ENCODE data around the gene SUN1. TPM values are rescaled to one million over a fixed set of nuclear protein-coding genes. Genes with fewer than 3 reads are reported as not detected.

The SUN1 gene
- total and polyA plus RNA-seq, 2 of the 8 experiments (the other 6 are each of a cell fraction or from before 2014, with no cell fraction given) = 108 to 158 TPM

DNA sequence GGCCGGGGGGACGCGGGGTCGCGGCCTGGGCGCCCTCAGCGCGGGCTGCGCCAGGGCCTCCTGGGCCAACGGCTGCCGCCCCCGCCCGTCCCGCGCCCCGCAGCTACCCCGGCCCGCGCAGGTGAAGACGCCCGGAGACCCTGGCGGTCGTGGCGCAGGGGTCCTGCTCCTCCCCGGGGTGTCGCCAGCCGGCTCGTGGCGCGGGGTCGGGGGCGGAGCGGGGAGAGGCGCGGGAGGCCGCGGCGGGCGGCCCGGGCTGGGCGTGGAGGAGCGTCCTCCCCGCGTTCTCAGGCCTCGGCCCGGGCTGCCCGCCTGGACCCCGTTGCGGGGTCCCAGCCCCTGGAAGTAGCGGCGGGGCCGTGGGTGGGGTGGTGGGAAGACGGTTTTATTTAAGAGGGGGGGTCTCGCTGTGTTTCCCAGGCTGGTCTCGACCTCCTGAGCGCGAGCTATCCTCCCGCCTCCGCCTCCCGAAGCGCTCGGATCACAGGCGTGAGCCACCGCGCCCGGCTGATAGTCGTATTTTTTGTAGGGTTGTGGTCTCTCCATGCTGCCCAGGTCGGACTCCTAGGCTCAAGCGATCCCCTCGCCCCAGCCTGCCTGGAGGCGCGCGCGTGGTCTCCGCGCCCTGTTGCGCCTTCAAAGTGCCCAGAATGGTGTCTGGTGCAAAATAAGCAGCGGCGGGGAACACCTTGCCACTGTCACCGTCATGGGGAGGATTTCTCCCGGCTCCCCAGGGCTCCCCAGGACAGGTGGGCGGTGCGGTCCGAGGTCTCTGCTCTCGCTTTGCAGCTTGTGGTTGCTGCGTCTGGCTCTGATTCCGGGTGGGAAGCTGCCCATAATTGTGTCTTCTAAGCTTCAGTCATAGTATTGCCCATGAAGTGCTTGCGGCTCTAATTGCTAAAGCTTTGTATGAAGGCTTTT is 15.3 kb upstream of the SUN1 start:
- H2BK12ac ChIP-seq (ENCODE audit: low read depth, low read length) = no peak overlapping the region
- H2BK15ac ChIP-seq (ENCODE audit: low read length) = no peak overlapping the region
- 0 out of 2 replicates have a peak overlapping the region, but pooled peaks have one; percentile 36 for H3K18ac ChIP-seq (ENCODE audit: extremely low read depth, low read length)
- H3K79me2 ChIP-seq (ENCODE audit: control insufficient read depth in 1 of 2, insufficient read depth in 2 of 2, low read length in 2 of 2) = peaks cover 36 to 52% of the 10 kb centered on the region in 2 experiments
- peak; percentile 20 for TF ChIP-seq ASH2L (IDR thresholded peaks at IDR 0.05; ENCODE audit: low read length)
- TF ChIP-seq SAP30 (IDR thresholded peaks at IDR 0.05; ENCODE audit: insufficient read depth, insufficient replicate concordance, low read length) = peak; percentile 59
- TF ChIP-seq EZH2 (IDR thresholded peaks at IDR 0.05; ENCODE audit: low read depth, low read length, severe bottlenecking) = no peak
- TF ChIP-seq, protein P1, sequence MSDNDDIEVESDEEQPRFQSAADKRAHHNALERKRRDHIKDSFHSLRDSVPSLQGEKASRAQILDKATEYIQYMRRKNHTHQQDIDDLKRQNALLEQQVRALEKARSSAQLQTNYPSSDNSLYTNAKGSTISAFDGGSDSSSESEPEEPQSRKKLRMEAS (IDR thresholded peaks at IDR 0.05) = 0 out of 2 replicates have a peak, but pooled peaks have one; percentile 14
- TF ChIP-seq TAF7 (optimal IDR thresholded peaks at IDR 0.05; ENCODE audit: borderline replicate concordance, low read depth, low read length) = peak; percentile 12
- no peak; the same call in 1 of the 2 replicates for TF ChIP-seq RBBP5 (IDR thresholded peaks at IDR 0.05; ENCODE audit: borderline replicate concordance, low read depth, low read length)
- H3K56ac ChIP-seq (replicated peaks; ENCODE audit: insufficient read length, low read depth, low read length) = peak overlapping the region; percentile 38
- H3K27ac ChIP-seq (ENCODE audit: low read depth, low read length) = peak overlapping the region; percentile 15; the same call in 1 of the 2 replicates
- no peaks in the 10 kb centered on the region for H3K9me3 ChIP-seq (ENCODE audit: insufficient read depth in 2 of 2, low read depth in 1 of 2, low read length in 1 of 2)
- H2AK5ac ChIP-seq (ENCODE audit: low read depth, low read length) = no peak overlapping the region
- peak in 1 of 2 experiments; percentile 66 for DNase-seq (ENCODE audit: low read depth in 1 of 2, low spot score in 2 of 2)
- no peaks in the 10 kb centered on the region; the same call in none of the 2 replicates for H3K79me1 ChIP-seq (ENCODE audit: low read depth, low read length)
- no peak overlapping the region for H2BK5ac ChIP-seq (ENCODE audit: low read depth, low read length)
- H4K20me1 ChIP-seq (replicated peaks in 1 of 2; ENCODE audit: control insufficient read depth in 1 of 2, insufficient read depth in 2 of 2, low read length in 2 of 2) = peaks cover 15 to 21% of the 10 kb centered on the region in 2 experiments
- H4K5ac ChIP-seq (ENCODE audit: insufficient read length, low read depth, low read length) = no peak overlapping the region
- no peaks in the 10 kb centered on the region for H3K27me3 ChIP-seq (replicated peaks in 1 of 4; ENCODE audit: control insufficient read depth in 3 of 4, extremely low read depth in 1 of 4, insufficient read depth in 3 of 4, low read length in 3 of 4)
- H4K8ac ChIP-seq (ENCODE audit: extremely low read depth, insufficient read depth, low read length) = peak overlapping the region; percentile 88; the same call in 1 of the 2 replicates
- peaks cover 8% of the 10 kb centered on the region; the same call in 1 of the 2 replicates for H3K23me2 ChIP-seq (ENCODE audit: low read depth, low read length)
- peak overlapping the region; percentile 73 to 83 for H3K4me2 ChIP-seq (ENCODE audit: insufficient read depth in 1 of 2, low read depth in 2 of 2, low read length in 2 of 2)
- peaks cover 4 to 11% (median 9%) of the 10 kb centered on the region in 4 experiments; a peak in 6 of 7 replicates for H3K4me1 ChIP-seq (replicated peaks in 1 of 4; ENCODE audit: control insufficient read depth in 3 of 4, insufficient read depth in 4 of 4, low read length in 3 of 4)
- peak overlapping the region; percentile 19 to 94 (median 68); a peak in 6 of 7 replicates for H3K9ac ChIP-seq (replicated peaks in 1 of 4; ENCODE audit: extremely low read depth in 1 of 4, low read depth in 3 of 4, low read length in 3 of 4)
- POLR2A ChIA-PET (ENCODE audit: partially characterized antibody) = interaction anchor here (0.7 to 2.7 kb wide), 13 partner anchors 11 to 302 kb away, joined by 3 to 7 read pairs (median 4); partner anchors contain the start of genes GET4 and SUN1
- no peak overlapping the region for H3K23ac ChIP-seq (ENCODE audit: insufficient read length)
- FAIRE-seq = no peak
- no peak overlapping the region for H3K14ac ChIP-seq (ENCODE audit: insufficient read length)
- 2% methylated on average over 35 of the region's 88 CpGs; no CpG with 5 or more reads in 1 of the 2 experiments for WGBS, 2 experiments (ENCODE audit: extremely low coverage in 1 of 2, insufficient coverage in 1 of 2, insufficient read length in 1 of 2, insufficient replicate concordance in 2 of 2, low coverage in 1 of 2, low lambda C conversion rate in 2 of 2, missing lambda C conversion rate in 1 of 2)
- no peak overlapping the region for H2BK120ac ChIP-seq (replicated peaks; ENCODE audit: low read depth, low read length)
- peak overlapping the region; percentile 75 to 88 (median 80) for H3K4me3 ChIP-seq (ENCODE audit: extremely low read depth in 1 of 4, insufficient read depth in 2 of 4, low read depth in 3 of 4, low read length in 4 of 4)
- no peak overlapping the region for H2BK20ac ChIP-seq (ENCODE audit: low read length)
- CTCF ChIA-PET (ENCODE audit: partially characterized antibody) = interaction anchor here (0.7 to 2.1 kb wide), 6 partner anchors 9 to 56 kb away, joined by 3 to 8 read pairs (median 3); partner anchors contain the start of gene SUN1
- H3K36me3 ChIP-seq (ENCODE audit: control insufficient read depth in 2 of 4, insufficient read depth in 4 of 4, low read length in 3 of 4) = no peaks in the 10 kb centered on the region
- H3K4ac ChIP-seq (replicated peaks; ENCODE audit: insufficient read length, low read depth, low read length) = no peak overlapping the region
- H4K91ac ChIP-seq (replicated peaks; ENCODE audit: insufficient read length, low read length) = no peak overlapping the region
- no peak overlapping the region for H2AFZ ChIP-seq (ENCODE audit: low read length)
